GM21526 (cell line): ENCODE measurements around the gene PRKCH.

Source experiments
- ATAC-seq: cut with Tn5 transposase; IDR thresholded peaks from one replicate; pipeline ENCODE4 v1.9.1; 2021; ENCODE audit warnings: moderate library complexity; ENCODE audit not compliant: unreplicated experiment, low FRiP score

PRKCH gene

GRCh38 chr14:61536661-61537562 is 215.5 kb downstream of the PRKCH start:
- ATAC-seq = no peak

- ATAC-seq = no peak
Observed at GRCh38 chr14:61537563-61538463, 216.4 kb downstream of the PRKCH start.

- ATAC-seq = no peak
Observed at GRCh38 chr14:61538464-61539022, 217.2 kb downstream of the PRKCH start.

GRCh38 chr14:61539631-61540030 is 218.3 kb downstream of the PRKCH start:
- ATAC-seq = no peak

- no peak for ATAC-seq
Observed at GRCh38 chr14:61540931-61541330, 219.6 kb downstream of the PRKCH start.

- no peak for ATAC-seq
Observed at GRCh38 chr14:61542848-61543790, 221.7 kb downstream of the PRKCH start.

- ATAC-seq = no peak
Observed at GRCh38 chr14:61543946-61544345, 222.6 kb downstream of the PRKCH start.

GRCh38 chr14:61544448-61545330 is 223.3 kb downstream of the PRKCH start:
- no peak for ATAC-seq

- ATAC-seq = no peak
Observed at GRCh38 chr14:61545726-61546455, 224.5 kb downstream of the PRKCH start.

- no peak for ATAC-seq
Observed at GRCh38 chr14:61547186-61548069, 226.0 kb downstream of the PRKCH start.

- no peak for ATAC-seq
Observed at GRCh38 chr14:61549425-61549824, 228.0 kb downstream of the PRKCH start.

GRCh38 chr14:61551384-61551783 is 230.0 kb downstream of the PRKCH start:
- no peak for ATAC-seq

GRCh38 chr14:61552241-61552640 is 230.9 kb downstream of the PRKCH start:
- ATAC-seq = no peak

GRCh38 chr14:61553730-61554641 is 232.6 kb downstream of the PRKCH start:
- no peak for ATAC-seq

- no peak for ATAC-seq
Observed at GRCh38 chr14:61555056-61555838, 233.9 kb downstream of the PRKCH start.

- no peak for ATAC-seq
Observed at GRCh38 chr14:61556455-61556854, 235.1 kb downstream of the PRKCH start.
